AG08396 (cell line): Measurements from ENCODE around the gene CELF2.
A peak's percentile ranks its signal among the peaks of the same experiment; 100 is the strongest.

ENCODE experiments used
- DNase-seq: peaks from one replicate; pipeline ENCODE4 v3.0.0; 2012; ENCODE audit warnings: low spot score, mixed read lengths

The CELF2 gene

DNA sequence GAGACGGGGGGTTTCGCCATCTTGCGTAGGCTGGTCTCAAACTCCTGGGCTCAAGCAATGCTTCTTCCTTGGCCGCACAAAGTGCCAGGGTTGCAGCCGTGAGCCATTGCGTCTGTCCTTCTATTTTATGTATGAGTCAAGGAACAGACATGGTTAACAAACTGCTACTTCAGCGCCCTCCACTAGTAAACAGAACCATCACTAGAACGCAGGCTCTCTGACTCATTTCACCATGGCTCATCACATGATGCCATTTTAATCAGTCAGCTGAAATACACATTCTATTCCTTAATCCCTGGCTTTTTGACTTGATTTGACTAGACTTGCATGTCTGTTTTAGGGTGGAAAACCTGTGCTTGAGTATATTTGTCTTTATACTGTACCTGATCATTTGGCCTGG is 41.3 kb downstream of the CELF2 start:
- peak; percentile 5 for DNase-seq

DNA sequence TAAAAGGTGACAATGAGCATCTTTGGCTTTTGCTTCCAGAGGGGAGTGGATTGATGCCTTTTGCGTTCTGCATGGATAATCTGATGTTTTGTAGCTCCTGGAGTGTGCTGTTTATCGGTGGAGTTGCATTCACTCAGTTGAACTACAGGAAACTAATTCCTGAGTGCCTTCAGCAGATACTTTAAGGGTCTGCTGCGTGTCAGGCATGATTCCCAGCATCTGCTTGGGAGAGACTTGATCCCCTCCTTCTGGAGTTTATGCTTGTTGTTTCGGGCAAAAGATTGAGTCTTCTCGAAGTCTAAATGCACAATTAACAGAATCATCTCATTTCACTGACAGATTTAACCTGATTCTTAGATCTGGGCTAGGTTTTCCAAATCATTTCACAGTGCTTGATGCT is 46.2 kb downstream of the CELF2 start:
- no peak for DNase-seq

DNA sequence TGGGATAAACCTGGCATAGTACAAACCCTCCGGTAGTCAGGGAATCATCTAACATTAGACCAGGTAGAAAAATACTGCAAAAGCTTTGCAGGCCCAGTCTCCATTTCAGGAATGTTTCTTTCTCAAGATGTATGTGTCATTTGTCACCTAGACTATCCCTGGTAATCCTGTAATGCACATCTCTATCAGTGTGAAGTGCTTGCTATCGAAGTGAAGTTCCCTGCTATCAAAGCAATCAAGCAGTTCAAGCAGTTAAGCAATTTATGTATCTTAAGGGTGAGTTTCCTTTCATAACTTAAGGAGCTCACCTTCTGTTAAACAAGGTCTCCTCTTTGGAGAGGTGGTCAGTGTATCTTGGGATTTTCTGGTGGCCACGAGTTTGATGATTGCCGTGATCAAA is 47.2 kb downstream of the CELF2 start:
- DNase-seq, result no peak

GRCh38 chr10:11065567-11065966 is 47.9 kb downstream of the CELF2 start:
- no peak for DNase-seq

DNA sequence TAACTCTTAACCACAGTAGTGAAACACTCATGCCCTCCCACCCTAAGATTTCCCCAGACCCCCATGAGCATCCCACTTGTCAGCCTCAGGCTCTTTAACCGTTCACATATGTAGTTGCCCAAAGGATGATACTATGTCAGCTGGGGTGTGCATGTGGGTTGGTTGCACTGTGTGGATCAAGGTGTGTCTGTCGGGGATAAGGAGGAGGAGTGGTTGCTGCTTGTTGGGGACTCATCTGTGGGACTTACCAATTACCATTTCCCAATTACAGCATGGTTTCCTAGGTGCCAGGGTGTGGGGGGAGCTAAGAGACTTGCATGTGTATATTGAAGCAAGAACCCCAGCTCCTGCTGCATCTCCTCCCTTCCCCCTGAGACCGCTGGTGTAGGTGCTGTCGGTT is 48.8 kb downstream of the CELF2 start:
- DNase-seq, result no peak

- DNase-seq, result no peak
Measured at GRCh38 chr10:11068861-11069633, 51.4 kb downstream of the CELF2 start.

GRCh38 chr10:11073410-11073809 is 55.7 kb downstream of the CELF2 start:
- DNase-seq, result no peak

DNA sequence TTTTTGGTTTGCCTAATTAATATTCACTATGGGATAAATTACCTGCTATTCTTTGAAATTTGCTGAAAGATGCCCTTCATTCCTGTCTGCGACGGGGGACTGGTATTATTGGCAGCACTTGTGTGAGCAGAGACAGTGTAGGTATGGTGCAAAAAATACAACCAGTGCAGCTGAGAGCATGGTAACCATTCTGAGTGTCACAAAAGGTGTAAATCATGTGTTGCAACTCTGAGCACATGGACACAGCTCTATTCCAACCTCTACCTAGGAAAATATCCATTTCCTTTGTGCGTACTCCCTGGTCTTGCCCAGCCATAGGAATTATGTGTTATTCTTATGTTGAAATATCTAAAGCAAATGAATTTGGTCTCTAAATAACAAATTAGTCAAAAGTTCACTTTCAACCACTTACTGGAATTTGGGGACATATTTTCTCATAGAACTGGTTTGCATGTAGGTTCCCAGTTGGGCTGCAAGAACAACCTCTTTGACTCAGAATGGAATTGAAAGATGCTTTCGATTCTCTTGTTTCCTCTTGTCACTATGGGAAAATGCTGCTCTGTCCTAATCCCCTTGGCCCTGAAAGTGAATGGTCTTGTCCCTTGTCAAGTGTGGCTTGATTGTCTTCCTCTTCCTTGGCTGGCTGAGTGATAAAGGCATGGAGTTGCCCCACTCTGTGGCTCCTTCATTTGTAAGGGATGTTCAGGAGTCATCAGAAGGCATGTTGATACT is 57.0 kb downstream of the CELF2 start:
- no peak for DNase-seq

GRCh38 chr10:11076221-11076620 is 58.5 kb downstream of the CELF2 start:
- DNase-seq, result no peak

DNA sequence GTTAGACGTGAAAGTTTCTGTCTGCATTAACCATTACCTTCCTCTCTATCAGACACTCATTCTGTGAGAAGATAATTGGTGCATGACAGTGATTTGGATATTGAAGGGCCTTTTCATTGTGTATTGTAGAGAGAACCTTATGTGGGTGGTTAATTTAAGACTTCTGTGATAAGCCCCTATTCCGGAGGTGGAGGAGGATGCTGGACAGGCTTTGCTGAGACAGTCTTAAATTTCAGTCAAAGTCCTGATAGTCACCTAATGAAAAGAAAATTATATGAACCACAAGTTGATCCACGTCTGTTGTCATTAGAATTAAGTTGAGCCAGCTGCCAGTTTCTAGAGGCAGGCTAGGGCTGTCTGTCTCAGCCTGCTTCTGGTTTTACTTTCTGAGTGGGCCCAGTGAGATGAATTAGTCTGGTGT is 62.9 kb downstream of the CELF2 start:
- DNase-seq, result no peak

GRCh38 chr10:11081408-11081807 is 63.7 kb downstream of the CELF2 start:
- DNase-seq, result no peak

- DNase-seq, result no peak
Measured at GRCh38 chr10:11082526-11082925, 64.9 kb downstream of the CELF2 start.

DNA sequence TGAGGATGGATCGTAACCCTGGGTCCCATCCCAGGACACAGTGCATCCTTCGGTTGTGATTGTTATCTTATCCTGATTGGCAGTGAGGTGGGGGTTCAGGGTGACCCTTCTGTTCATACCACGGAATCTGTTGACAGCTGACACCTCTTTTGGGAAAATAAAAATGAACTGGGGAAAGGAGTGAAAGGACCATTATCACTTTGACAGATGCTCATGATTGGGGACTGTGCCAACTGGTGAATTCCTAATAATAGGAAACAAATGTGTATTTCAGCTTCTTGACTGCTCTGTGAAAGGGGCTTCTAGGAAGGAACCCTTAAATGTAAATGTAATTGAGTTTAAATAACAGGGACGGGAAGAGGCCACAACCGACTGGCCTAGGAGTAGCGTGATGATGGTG is 65.4 kb downstream of the CELF2 start:
- DNase-seq, result no peak

- DNase-seq, result no peak
Measured at GRCh38 chr10:11085545-11085944, 67.9 kb downstream of the CELF2 start.

- no peak for DNase-seq
Measured at GRCh38 chr10:11086177-11086840, 68.6 kb downstream of the CELF2 start.

DNA sequence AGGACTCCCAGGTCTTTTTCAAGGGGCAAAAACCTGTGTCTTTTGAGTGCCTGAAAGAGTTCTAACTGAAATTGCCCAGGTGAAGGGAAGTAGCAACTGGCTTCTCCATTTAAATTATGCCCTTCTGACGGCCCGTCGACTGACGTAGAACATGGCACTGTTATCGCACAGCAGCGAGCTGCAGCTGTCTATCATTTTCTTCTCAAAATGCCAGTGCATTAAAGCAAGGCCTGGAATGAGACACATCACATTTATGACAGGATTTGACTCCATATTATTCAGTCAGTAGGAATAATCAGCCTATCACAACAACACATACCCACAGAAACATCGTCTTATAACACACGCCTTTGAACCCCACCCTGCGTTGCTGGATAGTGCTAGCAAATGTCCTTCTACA is 69.7 kb downstream of the CELF2 start:
- DNase-seq, result no peak

- no peak for DNase-seq
Measured at GRCh38 chr10:11088709-11089108, 71.0 kb downstream of the CELF2 start.

- DNase-seq, result no peak
Measured at GRCh38 chr10:11089272-11089671, 71.6 kb downstream of the CELF2 start.

GRCh38 chr10:11091517-11092102 is 73.9 kb downstream of the CELF2 start:
- no peak for DNase-seq

DNA sequence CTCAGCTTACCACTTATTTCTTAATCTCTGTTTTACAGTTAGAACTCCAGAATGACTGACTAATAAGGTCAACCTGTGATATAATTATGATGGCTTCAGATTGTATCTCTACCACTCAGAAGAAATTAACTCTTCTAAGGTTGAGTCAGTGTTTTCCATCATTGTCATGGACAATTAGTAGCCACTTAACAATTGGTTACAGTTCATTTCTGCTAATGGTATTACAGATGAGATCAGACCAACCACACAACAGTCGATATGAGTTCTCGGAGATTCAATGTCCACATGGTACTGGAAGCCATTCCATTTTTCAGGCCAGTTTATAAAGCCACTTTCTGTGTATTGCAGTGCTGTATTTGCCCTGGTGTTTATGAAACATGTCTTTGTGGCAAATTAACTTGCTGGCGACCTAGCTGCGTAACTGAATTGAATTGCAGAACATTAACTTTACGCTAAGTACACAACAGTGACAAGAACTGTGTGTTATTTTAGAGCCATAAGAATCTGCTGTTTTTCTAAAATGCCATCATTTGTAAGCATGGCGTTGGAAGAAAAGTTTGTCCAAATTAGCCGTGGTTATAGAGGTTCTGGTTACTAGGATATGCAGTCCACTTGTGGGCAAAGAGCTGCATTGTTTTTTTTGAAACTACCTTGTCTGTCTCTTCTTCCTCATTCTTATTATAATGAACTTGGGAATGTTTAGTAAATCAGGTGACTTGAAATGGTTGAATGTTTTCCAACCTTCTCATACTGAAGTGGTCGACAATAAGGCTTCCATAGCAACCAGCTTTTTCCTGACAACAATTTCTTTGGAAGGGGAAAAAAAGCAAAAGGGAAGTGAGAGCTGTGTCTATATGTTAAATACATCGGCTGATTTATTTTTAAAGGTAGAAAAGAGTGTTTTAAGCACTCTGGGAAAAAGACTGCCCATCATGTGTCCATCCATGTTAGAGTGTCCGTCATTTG is 76.4 kb downstream of the CELF2 start:
- DNase-seq, result no peak

DNA sequence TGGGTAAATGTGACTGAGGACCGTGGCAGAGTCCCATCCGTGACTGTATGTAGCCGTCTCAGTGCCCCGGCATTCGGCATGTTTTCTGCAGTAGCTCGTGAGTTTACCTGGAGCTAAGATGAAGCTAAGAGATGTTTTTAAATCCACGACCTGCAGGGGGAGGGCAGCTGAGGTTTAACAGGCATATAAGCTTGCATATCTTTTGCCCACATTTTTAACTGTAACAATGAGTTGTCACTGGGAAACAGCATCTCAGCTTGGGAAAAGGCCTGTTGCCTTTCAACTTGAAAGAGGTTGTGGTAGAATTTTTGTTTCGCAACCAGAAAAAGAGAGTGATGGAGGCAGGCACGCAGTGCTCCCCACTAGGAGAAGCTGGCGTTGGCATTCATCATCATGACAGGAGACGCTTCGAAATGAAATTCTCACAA is 77.7 kb downstream of the CELF2 start:
- no peak for DNase-seq
